ENCODE results near the gene ZGLP1.

DNA sequence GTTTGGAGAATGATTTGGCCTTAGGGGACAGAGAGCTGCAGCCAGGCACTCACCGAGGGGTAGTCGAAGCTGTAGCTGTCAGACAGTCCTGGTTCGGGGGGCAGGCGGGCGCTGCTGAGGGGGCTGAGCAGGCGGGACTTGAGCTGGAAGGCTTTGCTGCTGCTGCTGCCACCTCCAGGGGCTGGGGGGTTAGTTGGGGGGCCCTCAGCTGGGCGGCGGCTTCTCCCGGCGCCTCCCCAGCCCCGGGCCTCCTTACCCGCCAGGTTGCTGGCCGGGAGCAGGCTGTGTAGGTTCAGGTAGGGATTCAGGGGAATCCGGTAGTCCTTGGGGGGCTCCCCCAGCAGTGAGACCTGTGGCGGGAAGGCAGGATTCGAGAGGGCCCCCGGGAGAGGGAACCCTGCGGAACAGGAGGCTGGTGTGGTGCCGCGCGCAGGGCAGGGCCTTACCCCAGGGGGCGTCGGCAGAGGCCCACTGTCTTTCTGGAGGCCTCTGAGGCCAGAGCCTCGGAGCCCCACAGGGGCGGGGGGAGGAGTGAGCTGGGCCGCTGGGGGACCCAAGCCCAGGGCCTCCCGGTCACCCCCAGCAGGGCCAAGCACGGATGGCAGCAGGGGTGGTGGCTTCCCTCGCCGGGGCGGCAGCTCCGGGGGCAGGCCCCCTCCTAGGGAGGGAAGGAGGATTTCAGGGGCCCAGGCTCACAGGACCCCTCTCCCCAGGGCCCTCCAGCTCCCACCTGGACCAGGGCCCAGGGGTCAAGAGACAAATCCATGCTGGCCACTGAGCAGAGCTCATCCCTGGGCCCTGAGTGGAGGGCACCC is 11.2 kb upstream of the ZGLP1 start:
- TF ChIP-seq, protein P1, sequence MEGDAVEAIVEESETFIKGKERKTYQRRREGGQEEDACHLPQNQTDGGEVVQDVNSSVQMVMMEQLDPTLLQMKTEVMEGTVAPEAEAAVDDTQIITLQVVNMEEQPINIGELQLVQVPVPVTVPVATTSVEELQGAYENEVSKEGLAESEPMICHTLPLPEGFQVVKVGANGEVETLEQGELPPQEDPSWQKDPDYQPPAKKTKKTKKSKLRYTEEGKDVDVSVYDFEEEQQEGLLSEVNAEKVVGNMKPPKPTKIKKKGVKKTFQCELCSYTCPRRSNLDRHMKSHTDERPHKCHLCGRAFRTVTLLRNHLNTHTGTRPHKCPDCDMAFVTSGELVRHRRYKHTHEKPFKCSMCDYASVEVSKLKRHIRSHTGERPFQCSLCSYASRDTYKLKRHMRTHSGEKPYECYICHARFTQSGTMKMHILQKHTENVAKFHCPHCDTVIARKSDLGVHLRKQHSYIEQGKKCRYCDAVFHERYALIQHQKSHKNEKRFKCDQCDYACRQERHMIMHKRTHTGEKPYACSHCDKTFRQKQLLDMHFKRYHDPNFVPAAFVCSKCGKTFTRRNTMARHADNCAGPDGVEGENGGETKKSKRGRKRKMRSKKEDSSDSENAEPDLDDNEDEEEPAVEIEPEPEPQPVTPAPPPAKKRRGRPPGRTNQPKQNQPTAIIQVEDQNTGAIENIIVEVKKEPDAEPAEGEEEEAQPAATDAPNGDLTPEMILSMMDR (IDR thresholded peaks at IDR 0.05; ENCODE audit: low read length), result no peak
- TF ChIP-seq EZH2phosphoT487 (IDR thresholded peaks at IDR 0.05; ENCODE audit: low read length), result no peak
